ENCODE data around the gene COL2A1. TPM values are rescaled to one million over a fixed set of nuclear protein-coding genes. Genes with fewer than 3 reads are reported as not detected.
A peak's percentile ranks its signal among the peaks of the same experiment; 100 is the strongest.

The COL2A1 gene
- total RNA-seq, 2 experiments from 2014 or later: not detected

- H3K27me3 Mint-ChIP-seq: peaks cover 84% of the 10 kb centered on the region
- peak; percentile 36 for DNase-seq
- no peaks in the 10 kb centered on the region for H3K9me3 Mint-ChIP-seq
- peaks cover 36% of the 10 kb centered on the region for H3K4me1 Mint-ChIP-seq (ENCODE audit: low read depth)
- ChIA-PET POLR2A (no interaction called here), CTCF (no interaction called here)
- H3K4me3 Mint-ChIP-seq: peak overlapping the region; percentile 51
- H3K36me3 Mint-ChIP-seq: no peaks in the 10 kb centered on the region
- H3K27ac Mint-ChIP-seq: no peak overlapping the region
- intact Hi-C loops (cut with micrococcal nuclease): loop anchor here (5.0 kb wide), 1 partner anchor 184 kb away; no protein-coding TSS in a partner anchor
Measured at GRCh38 chr12:48003226-48004052, 837 bp downstream of the COL2A1 start.

- Mint-ChIP-seq H3K4me1 (ENCODE audit: low read depth) (peaks cover 36% of the 10 kb centered on the region), H3K27me3 (peaks cover 82% of the 10 kb centered on the region), H3K4me3 (peak overlapping the region; percentile 51), H3K36me3 (no peaks in the 10 kb centered on the region), H3K9me3 (no peaks in the 10 kb centered on the region), H3K27ac (no peak overlapping the region)
- POLR2A ChIA-PET: no interaction called here
- DNase-seq: no peak
- intact Hi-C loops (cut with micrococcal nuclease): loop anchor here (5.0 kb wide), 1 partner anchor 185 kb away; no protein-coding TSS in a partner anchor
- CTCF ChIA-PET: interaction anchor here (1.1 kb wide), 1 partner anchor 39 kb away, joined by 5 read pairs; the partner anchor contains the start of gene TMEM106C
Measured at GRCh38 chr12:48002773-48003218, 1.5 kb downstream of the COL2A1 start.

- intact Hi-C loops (cut with micrococcal nuclease): loop anchor here (5.0 kb wide), 1 partner anchor 185 kb away; no protein-coding TSS in a partner anchor
- CTCF ChIA-PET: interaction anchor here (0.6 to 1.1 kb wide), 2 partner anchors 39 to 616 kb away, joined by 3 to 5 read pairs; partner anchors contain the start of gene TMEM106C
- Mint-ChIP-seq H3K9me3 (no peaks in the 10 kb centered on the region), H3K4me1 (ENCODE audit: low read depth) (peaks cover 36% of the 10 kb centered on the region), H3K27me3 (peaks cover 79% of the 10 kb centered on the region), H3K4me3 (peak overlapping the region; percentile 61), H3K27ac (no peak overlapping the region), H3K36me3 (no peaks in the 10 kb centered on the region)
- POLR2A ChIA-PET: no interaction called here
- no peak for DNase-seq
Measured at GRCh38 chr12:48002414-48002730, 1.9 kb downstream of the COL2A1 start.

- DNase-seq: peak; percentile 24
- Mint-ChIP-seq H3K36me3 (no peaks in the 10 kb centered on the region), H3K27me3 (peaks cover 78% of the 10 kb centered on the region), H3K9me3 (no peaks in the 10 kb centered on the region), H3K27ac (no peak overlapping the region), H3K4me1 (ENCODE audit: low read depth) (peaks cover 36% of the 10 kb centered on the region), H3K4me3 (peak overlapping the region; percentile 61)
- ChIA-PET CTCF (interaction anchor here (0.6 to 1.1 kb wide), 3 partner anchors 38 to 616 kb away, joined by 3 to 5 read pairs (median 3); partner anchors contain the start of gene TMEM106C), POLR2A (no interaction called here)
- intact Hi-C loops (cut with micrococcal nuclease): loop anchor here (5.0 kb wide), 1 partner anchor 186 kb away; no protein-coding TSS in a partner anchor
Measured at GRCh38 chr12:48001505-48002413, 2.5 kb downstream of the COL2A1 start.

- Mint-ChIP-seq H3K9me3 (no peaks in the 10 kb centered on the region), H3K27me3 (peaks cover 74% of the 10 kb centered on the region), H3K4me3 (peak overlapping the region; percentile 61), H3K36me3 (no peaks in the 10 kb centered on the region), H3K27ac (no peak overlapping the region), H3K4me1 (ENCODE audit: low read depth) (peaks cover 36% of the 10 kb centered on the region)
- POLR2A ChIA-PET: no interaction called here
- intact Hi-C loops (cut with micrococcal nuclease): loop anchor here (5.0 kb wide), 1 partner anchor 186 kb away; no protein-coding TSS in a partner anchor
- peak; percentile 29 for DNase-seq
- CTCF ChIA-PET: interaction anchor here (1.1 kb wide), 1 partner anchor 182 kb away, joined by 3 read pairs; no protein-coding TSS in a partner anchor
Measured at GRCh38 chr12:48000878-48001504, 3.3 kb downstream of the COL2A1 start.

- Mint-ChIP-seq H3K4me1 (ENCODE audit: low read depth) (peaks cover 34% of the 10 kb centered on the region), H3K9me3 (no peaks in the 10 kb centered on the region), H3K27me3 (peaks cover 69% of the 10 kb centered on the region), H3K27ac (no peak overlapping the region), H3K4me3 (no peak overlapping the region), H3K36me3 (no peaks in the 10 kb centered on the region)
- CTCF ChIA-PET: no interaction called here
- POLR2A ChIA-PET: no interaction called here
- intact Hi-C loops (cut with micrococcal nuclease): loop anchor here (5.0 kb wide), 1 partner anchor 187 kb away; no protein-coding TSS in a partner anchor
- DNase-seq: no peak
Measured at GRCh38 chr12:47999816-48000215, 4.5 kb downstream of the COL2A1 start.

- H3K27ac Mint-ChIP-seq: no peak overlapping the region
- POLR2A ChIA-PET: no interaction called here
Measured at GRCh38 chr12:47997321-47997720, 7.0 kb downstream of the COL2A1 start.

GRCh38 chr12:47995981-47996401 lies 8.3 kb downstream of the COL2A1 start:
- no peak overlapping the region for H3K27ac Mint-ChIP-seq
- H3K27me3 Mint-ChIP-seq: peaks cover 41% of the 10 kb centered on the region
- peaks cover 2% of the 10 kb centered on the region for H3K4me1 Mint-ChIP-seq (ENCODE audit: low read depth)
- POLR2A ChIA-PET: no interaction called here
- H3K9me3 Mint-ChIP-seq: no peaks in the 10 kb centered on the region
- CTCF ChIA-PET: no interaction called here
- DNase-seq: no peak
- H3K36me3 Mint-ChIP-seq: no peaks in the 10 kb centered on the region
- intact Hi-C loops (cut with micrococcal nuclease): no loop called here
- no peak overlapping the region for H3K4me3 Mint-ChIP-seq

More at GRCh38 chr12:47997321-47997720, 7.0 kb downstream of the COL2A1 start:
- CTCF ChIA-PET: no interaction called here
- Mint-ChIP-seq H3K9me3 (no peaks in the 10 kb centered on the region), H3K27me3 (peaks cover 52% of the 10 kb centered on the region), H3K36me3 (no peaks in the 10 kb centered on the region), H3K4me3 (no peak overlapping the region), H3K4me1 (ENCODE audit: low read depth) (peaks cover 15% of the 10 kb centered on the region)
- intact Hi-C loops (cut with micrococcal nuclease): no loop called here
- no peak for DNase-seq

- H3K27ac Mint-ChIP-seq: no peak overlapping the region
- no peak overlapping the region for H3K4me3 Mint-ChIP-seq
- intact Hi-C loops (cut with micrococcal nuclease): no loop called here
- POLR2A ChIA-PET: no interaction called here
- H3K36me3 Mint-ChIP-seq: no peaks in the 10 kb centered on the region
- DNase-seq: no peak
- H3K4me1 Mint-ChIP-seq (ENCODE audit: low read depth): peaks cover 20% of the 10 kb centered on the region
- CTCF ChIA-PET: no interaction called here
- H3K9me3 Mint-ChIP-seq: no peaks in the 10 kb centered on the region
- peaks cover 18% of the 10 kb centered on the region for H3K27me3 Mint-ChIP-seq
Measured at GRCh38 chr12:47993491-47993890, 10.8 kb downstream of the COL2A1 start.

GRCh38 chr12:47992776-47993175 lies 11.5 kb downstream of the COL2A1 start:
- Mint-ChIP-seq H3K4me3 (no peak overlapping the region), H3K27me3 (peaks cover 15% of the 10 kb centered on the region), H3K9me3 (no peaks in the 10 kb centered on the region), H3K36me3 (no peaks in the 10 kb centered on the region), H3K27ac (no peak overlapping the region), H3K4me1 (ENCODE audit: low read depth) (peaks cover 20% of the 10 kb centered on the region)
- POLR2A ChIA-PET: no interaction called here
- CTCF ChIA-PET: interaction anchor here (0.8 to 1.4 kb wide), 2 partner anchors 29 to 43 kb away, joined by 3 to 4 read pairs; partner anchors contain the start of gene TMEM106C
- intact Hi-C loops (cut with micrococcal nuclease): no loop called here
- no peak for DNase-seq

GRCh38 chr12:47991106-47992061 lies 12.9 kb downstream of the COL2A1 start:
- Mint-ChIP-seq H3K4me3 (no peak overlapping the region), H3K4me1 (ENCODE audit: low read depth) (peaks cover 20% of the 10 kb centered on the region), H3K36me3 (no peaks in the 10 kb centered on the region), H3K27me3 (peaks cover 12% of the 10 kb centered on the region), H3K9me3 (no peaks in the 10 kb centered on the region), H3K27ac (no peak overlapping the region)
- no peak for DNase-seq
- CTCF ChIA-PET: interaction anchor here (0.5 to 1.4 kb wide), 3 partner anchors 28 to 42 kb away, joined by 3 to 4 read pairs (median 3); partner anchors contain the start of gene TMEM106C
- POLR2A ChIA-PET: no interaction called here
- intact Hi-C loops (cut with micrococcal nuclease): no loop called here

Measured in activated CD4-positive, alpha-beta memory T cell treated with anti-CD3 and anti-CD28 coated beads for 36 hours (primary cell).